AG04449 (cell line): ENCODE data around the gene MRPL53.
A peak's percentile ranks its signal among the peaks of the same experiment; 100 is the strongest.

Experiments
- CTCF ChIA-PET: fragments of 350-600 bp; formaldehyde crosslinking; extraction: SDS; loops from one replicate; lab custom pipeline; 2021; ENCODE audit warnings: antibody characterized with exemption; lab: Yijun Ruan, JAX
- POLR2A ChIA-PET: fragments of 400-600, 350-600 bp; formaldehyde crosslinking; extraction: SDS; loops from one replicate; lab custom pipeline; 2020; ENCODE audit warnings: antibody characterized with exemption, inconsistent platforms; lab: Yijun Ruan, JAX
- DNase-seq: peaks from one replicate; pipeline ENCODE4 v3.0.0-alpha.2; 2010; ENCODE audit warnings: low read depth, low spot score
- H3K4me3 ChIP-seq: 2 replicates; pipeline ENCODE4 v1.5.1; 2011; ENCODE audit warnings: low read depth, mild to moderate bottlenecking, control low read depth, low read length
- CTCF ChIP-seq: IDR thresholded peaks from one replicate; pipeline ENCODE4 v1.5.1; 2011; ENCODE audit warnings: mild to moderate bottlenecking, moderate library complexity, low read length, control low read depth, inconsistent platforms; ENCODE audit not compliant: insufficient read depth; ENCODE audit errors: missing control alignments

MRPL53 gene

GRCh38 chr2:74507145-74507925 lies 34.9 kb upstream of the MRPL53 start, which contains the start of gene PCGF1:
Gene PCGF1 (minus strand): TSS chr2:74507695. CDS start chr2:74507668, 27 bp downstream.
- peak within 1 kb of the TSS; percentile 100 for H3K4me3 ChIP-seq
- peak; percentile 70 for TF ChIP-seq CTCF
- DNase-seq = peak; percentile 87
- ChIA-PET CTCF (interaction anchor here (0.7 to 13.6 kb wide), 11 partner anchors 10 to 80 kb away, joined by 3 to 202 read pairs (median 4); partner anchors contain the start of genes AUP1, CCDC142, HTRA2 and TTC31), POLR2A (interaction anchor here (0.9 to 1.5 kb wide), 3 partner anchors 9 to 77 kb away, joined by 3 to 4 read pairs (median 3); no protein-coding TSS in a partner anchor)

- ChIA-PET POLR2A (interaction anchor here (0.7 kb wide), 1 partner anchor 681 kb away, joined by 3 read pairs; no protein-coding TSS in a partner anchor), CTCF (interaction anchor here (0.5 to 13.6 kb wide), 7 partner anchors 22 to 276 kb away, joined by 3 to 202 read pairs (median 7); partner anchors contain the start of genes AUP1, CCDC142, HTRA2 and TTC31)
- no peak for DNase-seq
- H3K4me3 ChIP-seq = peak overlapping the region; percentile 24; the same call in 1 of the 2 replicates
- no peak for TF ChIP-seq CTCF
Observed at GRCh38 chr2:74505448-74506246, 33.2 kb upstream of the MRPL53 start.

- DNase-seq = no peak
- POLR2A ChIA-PET = interaction anchor here (1.5 kb wide), 1 partner anchor 27 kb away, joined by 11 read pairs; no protein-coding TSS in a partner anchor
- no peak for TF ChIP-seq CTCF
- no peak overlapping the region for H3K4me3 ChIP-seq
- CTCF ChIA-PET = interaction anchor here (0.6 to 13.6 kb wide), 5 partner anchors 22 to 139 kb away, joined by 3 to 202 read pairs (median 14); partner anchors contain the start of genes CCDC142 and TTC31
Observed at GRCh38 chr2:74504591-74504990, 32.1 kb upstream of the MRPL53 start.

- H3K4me3 ChIP-seq = peak overlapping the region; percentile 64
- ChIA-PET POLR2A (interaction anchor here (0.6 to 1.5 kb wide), 7 partner anchors 21 to 86 kb away, joined by 3 to 11 read pairs (median 3); partner anchors contain the start of genes AUP1, CCDC142, DQX1 and HTRA2), CTCF (interaction anchor here (0.6 to 13.6 kb wide), 6 partner anchors 9 to 140 kb away, joined by 3 to 202 read pairs (median 8); partner anchors contain the start of genes CCDC142 and TTC31)
- no peak for TF ChIP-seq CTCF
- no peak for DNase-seq
Observed at GRCh38 chr2:74503506-74504475, 31.3 kb upstream of the MRPL53 start.

GRCh38 chr2:74502720-74503505 lies 30.4 kb upstream of the MRPL53 start:
- DNase-seq = no peak
- CTCF ChIA-PET = interaction anchor here (1.0 to 13.6 kb wide), 4 partner anchors 10 to 84 kb away, joined by 3 to 202 read pairs (median 20); partner anchors contain the start of genes CCDC142 and TTC31
- peak overlapping the region; percentile 64 for H3K4me3 ChIP-seq
- TF ChIP-seq CTCF = peak; percentile 55
- POLR2A ChIA-PET = interaction anchor here (0.6 to 1.5 kb wide), 7 partner anchors 20 to 87 kb away, joined by 3 to 11 read pairs (median 3); partner anchors contain the start of genes AUP1, CCDC142, DQX1 and HTRA2
